CD4-positive, alpha-beta T cell (primary cell): ENCODE data around the gene IDH3B. TPM values are rescaled to one million over a fixed set of nuclear protein-coding genes. Genes with fewer than 3 reads are reported as not detected.

Source experiments
- ATAC-seq: fragments of 200-7000 bp; cut with Tn5 transposase; one replicate; pipeline ENCODE4 v1.10.0; 2022; ENCODE audit warnings: mild to moderate bottlenecking; ENCODE audit not compliant: poor library complexity
- CTCF ChIA-PET: fragments of 350-600 bp; sonication (Branson Sonifier 250); formaldehyde crosslinking; loops from one replicate; lab custom pipeline; 2021; ENCODE audit warnings: antibody characterized with exemption, inconsistent platforms; lab: Charles Lee
- POLR2A ChIA-PET: fragments of 350-600 bp; sonication (Branson Sonifier 250); formaldehyde crosslinking; loops from one replicate; lab custom pipeline; 2021; ENCODE audit warnings: antibody characterized with exemption, inconsistent platforms; lab: Charles Lee
- DNase-seq, 14 experiments: peaks; one replicate each; pipeline ENCODE4 v3.0.0-alpha.2; 2013 to 2020; ENCODE audit warnings: mixed read lengths in 2 of 14
- H3K27ac ChIP-seq, 2 donors: one replicate each; pipeline versions ENCODE4 v1.5.1 to v1.7.0; 2013; ENCODE audit warnings: low read length in 2 of 2, low read depth in 1 of 2, mild to moderate bottlenecking in 1 of 2
- H3K27me3 ChIP-seq, 2 experiments: 1 replicate in 1 of 2; 2 replicates in 1 of 2; pipeline versions ENCODE4 v1.6.1 to v1.7.0; 2013; ENCODE audit warnings: low read length in 2 of 2, control low read depth in 1 of 2, mild to moderate bottlenecking in 1 of 2, moderate library complexity in 1 of 2; ENCODE audit not compliant: insufficient read depth in 2 of 2, control insufficient read depth in 1 of 2
- H3K36me3 ChIP-seq: one replicate; pipeline ENCODE4 v1.6.1; 2013; ENCODE audit warnings: low read length, control low read depth; ENCODE audit not compliant: insufficient read depth
- H3K4me1 ChIP-seq: one replicate; pipeline ENCODE4 v1.6.1; 2013; ENCODE audit warnings: low read length, control low read depth; ENCODE audit not compliant: insufficient read depth
- H3K4me3 ChIP-seq: one replicate; pipeline ENCODE4 v1.5.1; 2013; ENCODE audit warnings: mild to moderate bottlenecking, low read length, moderate library complexity
- H3K9me3 ChIP-seq, 2 experiments: 1 replicate in 1 of 2; 2 replicates in 1 of 2; pipeline versions ENCODE4 v1.6.1 to v1.7.0; 2013; ENCODE audit warnings: low read length in 2 of 2, mild to moderate bottlenecking in 2 of 2, control low read depth in 1 of 2, moderate library complexity in 1 of 2; ENCODE audit not compliant: control insufficient read depth in 1 of 2, insufficient read depth in 1 of 2
- H3K27ac Mint-ChIP-seq: one replicate; pipeline ENCODE4 v1.8.0; 2020; ENCODE audit warnings: mixed read lengths
- H3K27me3 Mint-ChIP-seq: one replicate; pipeline ENCODE4 v1.8.0; 2021; ENCODE audit warnings: mixed read lengths
- H3K36me3 Mint-ChIP-seq: one replicate; pipeline ENCODE4 v1.8.0; 2021; ENCODE audit warnings: low read depth, mixed read lengths
- H3K4me1 Mint-ChIP-seq: one replicate; pipeline ENCODE4 v1.8.0; 2021; ENCODE audit warnings: low read depth, mixed read lengths
- H3K4me3 Mint-ChIP-seq: one replicate; pipeline ENCODE4 v1.8.0; 2020; ENCODE audit warnings: mild to moderate bottlenecking, mixed read lengths
- H3K9me3 Mint-ChIP-seq: one replicate; pipeline ENCODE4 v1.8.0; 2020; ENCODE audit warnings: mixed read lengths
- CTCF ChIP-seq: fragments of 200-600 bp; IDR thresholded peaks from one replicate; pipeline ENCODE4 v1.8.0; 2022; ENCODE audit warnings: antibody characterized with exemption, mild to moderate bottlenecking
- intact Hi-C, 2 experiments: fragments of 100-400 bp; cut with DNase I in 1 of 2; cut with micrococcal nuclease in 1 of 2; formaldehyde crosslinking; loops; one replicate each; pipeline versions ENCODE4 v1.15.1 to v1.9.0; 2023 to 2025; cut with DNase I, micrococcal nuclease
- total RNA-seq, 174 experiments: library from RNA in 2 of 174; stranded (reverse) in 2 of 174; gene quantifications; one replicate each; pipeline ENCODE4 v1.2.3 and lab custom pipeline; 2021 to 2026

The IDH3B gene
- total RNA-seq, 2 experiments from 2014 or later: 171 to 181 TPM

- H3K4me1 Mint-ChIP-seq: no peaks in the 10 kb centered on the region
- no peaks in the 10 kb centered on the region for H3K36me3 Mint-ChIP-seq
- Histone ChIP-seq H3K27me3 (peaks cover 8 to 12% of the 10 kb centered on the region in 2 experiments), H3K4me3 (no peak overlapping the region), H3K9me3 (peaks cover 0 to 3% of the 10 kb centered on the region in 2 experiments), H3K27ac (no peak overlapping the region), H3K36me3 (no peaks in the 10 kb centered on the region), H3K4me1 (no peaks in the 10 kb centered on the region)
- ChIA-PET POLR2A (no interaction called here), CTCF (no interaction called here)
- no peak for TF ChIP-seq CTCF
- DNase-seq (no peak), ATAC-seq (no peak)
- H3K9me3 Mint-ChIP-seq: no peaks in the 10 kb centered on the region
- intact Hi-C loops: no loop called here
- H3K4me3 Mint-ChIP-seq: no peak overlapping the region
- H3K27me3 Mint-ChIP-seq: peaks cover 46% of the 10 kb centered on the region
- H3K27ac Mint-ChIP-seq: no peak overlapping the region
Observed at GRCh38 chr20:2618815-2619214, 45.2 kb downstream of the IDH3B start.

- no peak overlapping the region for H3K27ac Mint-ChIP-seq
- Histone ChIP-seq H3K27ac (no peak overlapping the region), H3K27me3 (peaks cover 13 to 20% of the 10 kb centered on the region in 2 experiments), H3K9me3 (peaks cover 0 to 3% of the 10 kb centered on the region in 2 experiments), H3K4me3 (no peak overlapping the region), H3K4me1 (no peaks in the 10 kb centered on the region), H3K36me3 (no peaks in the 10 kb centered on the region)
- H3K36me3 Mint-ChIP-seq: no peaks in the 10 kb centered on the region
- H3K4me1 Mint-ChIP-seq: no peaks in the 10 kb centered on the region
- peaks cover 60% of the 10 kb centered on the region for H3K27me3 Mint-ChIP-seq
- CTCF ChIA-PET: no interaction called here
- no peaks in the 10 kb centered on the region for H3K9me3 Mint-ChIP-seq
- DNase-seq: no peak
- POLR2A ChIA-PET: no interaction called here
- H3K4me3 Mint-ChIP-seq: no peak overlapping the region
- intact Hi-C loops: no loop called here
- no peak for ATAC-seq
- no peak for TF ChIP-seq CTCF
Observed at GRCh38 chr20:2617099-2617714, 46.8 kb downstream of the IDH3B start.

- H3K4me1 Mint-ChIP-seq: no peaks in the 10 kb centered on the region
- H3K27ac ChIP-seq: no peak overlapping the region
- H3K9me3 ChIP-seq: peaks cover 0 to 3% of the 10 kb centered on the region in 2 experiments
- H3K4me1 ChIP-seq: no peaks in the 10 kb centered on the region
- H3K9me3 Mint-ChIP-seq: no peaks in the 10 kb centered on the region
- no peak for TF ChIP-seq CTCF
- CTCF ChIA-PET: no interaction called here
- H3K4me3 Mint-ChIP-seq: no peak overlapping the region
- H3K36me3 Mint-ChIP-seq: no peaks in the 10 kb centered on the region
- POLR2A ChIA-PET: no interaction called here
- no peak for ATAC-seq
- no peak for DNase-seq
- H3K4me3 ChIP-seq: no peak overlapping the region
- H3K27ac Mint-ChIP-seq: no peak overlapping the region
- peaks cover 64% of the 10 kb centered on the region for H3K27me3 Mint-ChIP-seq
- intact Hi-C loops: no loop called here
- H3K36me3 ChIP-seq: no peaks in the 10 kb centered on the region
- peaks cover 13 to 22% of the 10 kb centered on the region in 2 experiments for H3K27me3 ChIP-seq
Observed at GRCh38 chr20:2616634-2617033, 47.4 kb downstream of the IDH3B start.
